Measurements from ENCODE around the gene COL27A1.

GRCh38 chr9:114344692-114345091 lies 189.4 kb downstream of the COL27A1 start:
- no peak for TF ChIP-seq FOXO4 (CRISPR knock-in tag; IDR thresholded peaks at IDR 0.05)
- TF ChIP-seq, protein P1, sequence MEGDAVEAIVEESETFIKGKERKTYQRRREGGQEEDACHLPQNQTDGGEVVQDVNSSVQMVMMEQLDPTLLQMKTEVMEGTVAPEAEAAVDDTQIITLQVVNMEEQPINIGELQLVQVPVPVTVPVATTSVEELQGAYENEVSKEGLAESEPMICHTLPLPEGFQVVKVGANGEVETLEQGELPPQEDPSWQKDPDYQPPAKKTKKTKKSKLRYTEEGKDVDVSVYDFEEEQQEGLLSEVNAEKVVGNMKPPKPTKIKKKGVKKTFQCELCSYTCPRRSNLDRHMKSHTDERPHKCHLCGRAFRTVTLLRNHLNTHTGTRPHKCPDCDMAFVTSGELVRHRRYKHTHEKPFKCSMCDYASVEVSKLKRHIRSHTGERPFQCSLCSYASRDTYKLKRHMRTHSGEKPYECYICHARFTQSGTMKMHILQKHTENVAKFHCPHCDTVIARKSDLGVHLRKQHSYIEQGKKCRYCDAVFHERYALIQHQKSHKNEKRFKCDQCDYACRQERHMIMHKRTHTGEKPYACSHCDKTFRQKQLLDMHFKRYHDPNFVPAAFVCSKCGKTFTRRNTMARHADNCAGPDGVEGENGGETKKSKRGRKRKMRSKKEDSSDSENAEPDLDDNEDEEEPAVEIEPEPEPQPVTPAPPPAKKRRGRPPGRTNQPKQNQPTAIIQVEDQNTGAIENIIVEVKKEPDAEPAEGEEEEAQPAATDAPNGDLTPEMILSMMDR (IDR thresholded peaks at IDR 0.05 in 2 of 3, conservative IDR thresholded peaks at IDR 0.05 in 1 of 3; ENCODE audit: insufficient read depth in 2 of 3, low read depth in 1 of 3, low read length in 3 of 3), result no peak
- TF ChIP-seq, protein P2, sequence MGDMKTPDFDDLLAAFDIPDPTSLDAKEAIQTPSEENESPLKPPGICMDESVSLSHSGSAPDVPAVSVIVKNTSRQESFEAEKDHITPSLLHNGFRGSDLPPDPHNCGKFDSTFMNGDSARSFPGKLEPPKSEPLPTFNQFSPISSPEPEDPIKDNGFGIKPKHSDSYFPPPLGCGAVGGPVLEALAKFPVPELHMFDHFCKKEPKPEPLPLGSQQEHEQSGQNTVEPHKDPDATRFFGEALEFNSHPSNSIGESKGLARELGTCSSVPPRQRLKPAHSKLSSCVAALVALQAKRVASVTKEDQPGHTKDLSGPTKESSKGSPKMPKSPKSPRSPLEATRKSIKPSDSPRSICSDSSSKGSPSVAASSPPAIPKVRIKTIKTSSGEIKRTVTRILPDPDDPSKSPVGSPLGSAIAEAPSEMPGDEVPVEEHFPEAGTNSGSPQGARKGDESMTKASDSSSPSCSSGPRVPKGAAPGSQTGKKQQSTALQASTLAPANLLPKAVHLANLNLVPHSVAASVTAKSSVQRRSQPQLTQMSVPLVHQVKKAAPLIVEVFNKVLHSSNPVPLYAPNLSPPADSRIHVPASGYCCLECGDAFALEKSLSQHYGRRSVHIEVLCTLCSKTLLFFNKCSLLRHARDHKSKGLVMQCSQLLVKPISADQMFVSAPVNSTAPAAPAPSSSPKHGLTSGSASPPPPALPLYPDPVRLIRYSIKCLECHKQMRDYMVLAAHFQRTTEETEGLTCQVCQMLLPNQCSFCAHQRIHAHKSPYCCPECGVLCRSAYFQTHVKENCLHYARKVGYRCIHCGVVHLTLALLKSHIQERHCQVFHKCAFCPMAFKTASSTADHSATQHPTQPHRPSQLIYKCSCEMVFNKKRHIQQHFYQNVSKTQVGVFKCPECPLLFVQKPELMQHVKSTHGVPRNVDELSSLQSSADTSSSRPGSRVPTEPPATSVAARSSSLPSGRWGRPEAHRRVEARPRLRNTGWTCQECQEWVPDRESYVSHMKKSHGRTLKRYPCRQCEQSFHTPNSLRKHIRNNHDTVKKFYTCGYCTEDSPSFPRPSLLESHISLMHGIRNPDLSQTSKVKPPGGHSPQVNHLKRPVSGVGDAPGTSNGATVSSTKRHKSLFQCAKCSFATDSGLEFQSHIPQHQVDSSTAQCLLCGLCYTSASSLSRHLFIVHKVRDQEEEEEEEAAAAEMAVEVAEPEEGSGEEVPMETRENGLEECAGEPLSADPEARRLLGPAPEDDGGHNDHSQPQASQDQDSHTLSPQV (IDR thresholded peaks at IDR 0.05), result no peak
- no peak for TF ChIP-seq POLR2A (conservative IDR thresholded peaks at IDR 0.05)
- TF ChIP-seq AFF1 (IDR thresholded peaks at IDR 0.05; ENCODE audit: low read depth in 1 of 2, partially characterized antibody in 2 of 2), result no peak
- no peak for TF ChIP-seq KLF10 (CRISPR knock-in tag; IDR thresholded peaks at IDR 0.05)
- TF ChIP-seq POLR2AphosphoS5 (IDR thresholded peaks at IDR 0.05; ENCODE audit: control insufficient read depth, insufficient read depth, low read depth, low read length), result no peak

Measured in K562 (cell line).